ENCODE results near the gene TNFSF15.
A peak's percentile ranks its signal among the peaks of the same experiment; 100 is the strongest.

The TNFSF15 gene

DNA sequence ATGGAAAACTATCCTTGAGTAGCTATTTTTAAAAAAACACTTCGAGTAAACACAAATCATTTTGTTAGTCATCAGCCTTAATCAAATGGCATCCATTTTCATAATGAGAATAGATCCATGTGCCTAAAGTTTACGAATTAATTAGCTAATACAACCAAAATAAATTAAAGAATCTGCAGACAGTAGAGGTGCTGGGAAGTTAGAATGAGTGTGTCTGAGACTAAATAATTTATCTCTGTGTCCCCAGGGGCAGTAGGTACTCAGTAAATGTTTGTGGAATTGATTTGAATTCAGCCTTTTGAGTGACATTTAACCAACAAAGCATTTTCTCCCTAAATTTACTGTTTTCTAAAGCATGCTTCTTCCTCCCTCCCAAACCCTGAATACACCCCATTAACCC lies 18.6 kb downstream of the TNFSF15 start:
- DNase-seq = no peak

- no peak for DNase-seq
Measured at GRCh38 chr9:114785866-114786650, 19.8 kb downstream of the TNFSF15 start.

DNA sequence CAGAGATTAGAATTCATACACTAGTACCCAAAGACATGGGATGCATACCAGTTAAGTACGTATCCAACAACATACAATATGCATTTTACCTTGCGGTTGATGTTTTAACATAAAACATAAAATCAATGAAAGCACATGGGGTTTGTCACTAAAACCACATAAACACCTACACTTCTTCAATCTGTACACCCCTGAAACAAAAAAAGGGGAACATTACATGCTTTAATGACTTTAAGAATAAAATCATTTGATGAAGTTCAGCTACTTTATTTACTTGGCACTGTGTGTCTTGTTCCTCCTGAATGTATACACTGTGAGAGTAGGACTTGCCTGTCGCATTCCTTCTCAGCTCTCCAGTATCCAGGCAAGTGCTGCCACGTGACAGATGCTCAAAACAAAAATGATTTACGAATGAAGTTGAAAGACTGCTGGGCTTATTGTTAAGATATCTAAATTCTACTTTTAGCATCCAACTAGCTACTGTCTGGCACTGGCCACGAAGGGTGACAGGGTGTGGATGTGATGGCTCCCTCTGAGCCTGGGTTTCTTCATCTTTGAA lies 21.0 kb downstream of the TNFSF15 start:
- DNase-seq = no peak

- DNase-seq = no peak
Measured at GRCh38 chr9:114782586-114782985, 23.3 kb downstream of the TNFSF15 start.

DNA sequence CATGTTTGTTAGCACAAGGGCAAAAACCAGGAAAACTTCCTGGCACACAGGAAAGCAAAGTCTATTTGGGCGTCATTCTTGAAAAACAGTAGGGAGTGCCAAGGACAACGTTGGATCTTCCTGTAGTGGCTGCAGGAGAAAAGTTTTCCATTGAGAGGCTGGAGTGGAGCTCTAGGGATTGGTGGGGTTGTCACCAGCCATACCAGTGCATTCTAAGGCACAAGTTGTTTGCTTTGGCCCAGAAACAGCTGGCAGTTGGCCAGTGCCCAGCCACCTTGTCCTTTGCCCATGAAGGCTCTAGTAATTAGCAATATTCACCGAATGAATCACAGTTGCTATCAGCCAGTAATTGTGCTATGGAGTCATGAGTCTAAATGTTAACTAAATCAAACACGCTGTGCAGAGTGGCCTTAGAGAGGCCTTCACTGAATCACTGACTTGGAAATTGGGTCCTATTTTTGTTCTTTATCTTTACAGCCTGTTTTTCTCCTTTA lies 26.4 kb downstream of the TNFSF15 start:
- DNase-seq = no peak

- peak; percentile 38 to 44 for DNase-seq
Measured at GRCh38 chr9:114777821-114778609, 27.8 kb downstream of the TNFSF15 start.

GRCh38 chr9:114776683-114777399 lies 29.0 kb downstream of the TNFSF15 start:
- no peak for DNase-seq

- DNase-seq = no peak
Measured at GRCh38 chr9:114775981-114776380, 29.9 kb downstream of the TNFSF15 start.

DNA sequence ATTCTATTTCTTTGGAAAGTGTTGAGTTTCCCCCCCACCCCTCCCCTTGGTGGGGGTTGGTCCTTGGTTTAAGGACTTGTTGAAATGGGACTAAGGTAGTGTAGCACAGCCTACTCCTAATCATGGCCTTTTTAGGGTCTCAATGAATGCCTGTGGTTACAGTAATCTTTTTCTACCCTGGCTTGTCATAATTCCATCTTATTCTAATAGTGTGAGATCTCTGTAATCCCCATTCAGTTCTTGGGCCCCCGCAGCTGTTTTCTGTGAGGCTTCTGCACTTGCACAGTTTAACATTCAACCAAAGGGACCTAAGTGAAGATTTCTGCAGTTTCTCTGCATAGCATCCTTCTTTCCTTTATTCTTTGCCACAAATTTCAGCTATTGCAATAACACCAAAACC lies 30.7 kb downstream of the TNFSF15 start:
- no peak for DNase-seq

DNA sequence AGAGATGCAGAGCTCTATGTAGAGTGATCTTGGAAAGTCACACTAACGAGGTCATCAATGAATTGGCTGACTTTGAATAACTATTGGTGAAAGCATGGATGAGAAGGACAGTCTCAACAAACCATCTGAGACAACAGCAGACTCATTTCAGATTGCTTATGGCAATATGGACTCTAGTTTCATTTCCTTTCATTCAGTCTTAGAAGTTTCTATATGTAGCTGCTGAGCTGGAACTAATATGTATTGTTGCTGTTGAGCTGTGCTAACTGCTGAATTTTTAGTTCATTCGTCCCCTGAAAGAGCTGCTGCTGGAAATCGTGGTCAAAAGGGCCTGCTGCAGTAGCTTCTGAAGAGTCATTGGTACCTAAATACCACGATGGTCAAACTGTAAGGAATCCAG lies 31.3 kb downstream of the TNFSF15 start:
- DNase-seq = no peak

DNA sequence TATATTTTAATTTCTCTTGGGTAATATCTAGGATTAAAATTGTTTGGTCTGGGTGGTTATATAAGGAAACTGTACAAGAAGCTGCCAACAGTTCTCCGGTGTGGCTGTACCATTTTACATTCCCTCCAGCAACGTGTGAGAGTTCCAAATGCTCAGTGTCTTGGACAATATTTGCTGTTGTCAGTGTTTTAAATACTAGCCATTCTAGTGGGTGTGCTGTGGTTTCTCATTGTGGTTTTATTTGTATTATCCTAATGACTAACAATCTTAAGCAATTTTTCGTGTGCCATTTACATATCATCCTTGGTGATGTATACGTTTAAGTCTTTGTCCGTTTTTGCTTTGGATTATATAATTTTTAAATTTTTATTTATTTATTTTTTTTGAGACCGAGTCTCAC lies 34.0 kb downstream of the TNFSF15 start:
- no peak for DNase-seq

DNA sequence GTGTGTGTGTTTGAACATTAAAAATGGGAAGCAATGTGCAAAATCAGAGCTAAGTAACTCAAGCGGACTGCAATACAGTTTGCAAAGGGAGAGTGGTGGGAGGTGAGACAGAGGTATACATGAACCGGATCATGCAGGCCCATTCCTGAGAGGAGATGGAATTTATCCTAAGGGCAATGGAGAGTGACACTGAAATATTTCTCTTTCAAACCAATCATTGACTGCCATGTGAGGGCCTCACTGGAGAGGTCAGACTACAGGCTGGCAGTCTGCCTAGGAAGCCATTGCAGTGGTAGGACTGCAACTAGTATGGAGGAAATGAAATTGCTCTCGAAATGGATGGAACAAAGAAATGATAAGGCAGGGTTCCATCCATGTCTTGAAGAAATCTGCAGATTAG lies 34.8 kb downstream of the TNFSF15 start:
- no peak for DNase-seq

GRCh38 chr9:114769624-114770023 lies 36.2 kb downstream of the TNFSF15 start:
- DNase-seq = no peak

DNA sequence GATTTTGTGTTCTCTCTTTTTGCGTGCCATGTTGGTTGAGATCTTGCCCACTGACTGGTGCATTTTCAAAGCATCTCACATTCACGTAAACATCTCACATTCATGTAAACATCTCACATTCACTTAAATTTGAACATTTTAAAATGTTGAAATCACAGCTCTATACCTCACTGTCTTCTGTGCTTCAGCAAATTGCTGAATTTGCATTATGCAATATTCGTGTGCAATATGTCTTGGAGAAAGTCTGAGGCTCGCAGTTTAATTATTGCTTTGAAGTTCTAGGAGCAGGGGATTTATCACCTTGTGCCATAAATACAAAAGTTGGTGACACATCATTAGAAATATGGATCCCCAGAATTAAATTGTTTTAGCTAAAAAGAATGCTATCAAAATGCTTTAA lies 42.6 kb downstream of the TNFSF15 start:
- no peak for DNase-seq

DNA sequence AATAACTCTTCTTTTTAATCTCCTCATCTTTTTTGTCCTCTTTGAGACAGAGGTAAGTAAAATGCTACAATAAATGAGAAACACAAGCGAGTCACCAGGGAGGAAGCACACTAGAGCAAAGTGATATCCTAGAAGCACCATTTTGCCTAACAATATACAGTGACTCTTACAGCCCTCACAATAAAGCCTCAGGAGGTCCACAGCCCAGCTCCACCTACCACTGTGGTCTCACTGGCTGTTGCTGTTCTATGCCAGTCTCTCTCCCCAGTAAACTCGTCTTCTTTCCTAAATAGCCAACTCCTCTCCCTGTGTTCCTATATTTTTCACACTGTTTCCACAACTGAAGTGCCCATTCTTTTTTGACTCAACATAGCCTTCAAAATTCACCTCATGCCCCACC lies 44.3 kb downstream of the TNFSF15 start:
- DNase-seq = no peak

DNA sequence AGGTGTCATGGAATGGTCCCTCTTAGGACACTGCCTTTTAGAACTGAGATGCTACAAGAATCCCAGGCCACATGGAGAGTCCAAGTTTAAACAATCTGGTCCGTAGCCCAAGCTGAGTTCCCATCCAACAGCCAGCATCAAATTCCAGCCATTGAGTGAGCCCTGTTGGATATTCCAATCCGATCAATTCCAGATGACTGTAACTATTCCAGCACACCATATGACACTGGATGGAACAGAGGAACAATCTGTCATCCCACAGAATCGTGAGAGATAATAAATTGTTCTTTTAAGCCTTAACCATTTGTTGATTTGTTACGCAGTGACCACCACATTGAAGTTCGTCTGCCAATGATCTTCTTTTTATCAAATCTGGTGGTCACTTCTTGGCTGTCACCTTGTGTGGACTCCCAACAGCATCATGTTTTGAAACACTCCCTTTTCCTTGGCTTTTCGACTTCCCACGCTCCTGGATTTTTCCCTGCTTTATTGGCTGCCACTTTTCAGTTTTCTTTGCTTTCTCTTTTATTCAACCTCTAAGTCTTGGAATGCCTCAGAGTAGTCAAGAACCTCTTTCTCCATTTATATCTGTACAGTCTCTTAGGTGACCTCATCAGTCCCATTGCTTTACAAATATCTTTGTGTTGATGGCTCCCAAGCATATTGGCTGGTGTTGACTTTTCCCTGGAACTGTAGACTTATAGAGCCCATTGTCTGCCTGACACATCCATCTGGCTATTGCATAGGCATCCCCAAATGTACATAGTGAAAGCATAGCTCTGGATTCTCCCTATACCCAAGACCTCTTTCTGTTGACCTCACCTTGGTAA lies 46.1 kb downstream of the TNFSF15 start:
- DNase-seq = no peak

- DNase-seq = no peak
Measured at GRCh38 chr9:114757984-114758383, 47.9 kb downstream of the TNFSF15 start.

DNA sequence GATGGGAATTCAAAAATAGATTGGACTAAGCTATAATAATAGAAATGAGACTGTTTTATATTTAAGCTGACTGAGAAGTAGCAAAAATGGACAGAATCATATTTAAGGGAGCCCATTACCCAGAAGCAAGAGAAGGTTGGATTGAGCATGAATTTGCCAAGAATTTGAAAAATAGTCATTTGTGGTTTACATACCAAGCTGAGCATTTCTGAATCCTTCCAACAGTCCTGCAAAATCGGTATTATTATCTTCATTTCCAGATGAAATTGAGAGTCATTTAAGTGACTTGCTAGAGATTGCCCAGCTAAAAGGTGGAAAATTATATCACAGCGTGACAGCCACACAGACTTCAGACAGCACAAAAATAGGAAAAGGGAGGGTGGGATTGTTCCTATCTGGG lies 48.4 kb downstream of the TNFSF15 start:
- DNase-seq = no peak

DNA sequence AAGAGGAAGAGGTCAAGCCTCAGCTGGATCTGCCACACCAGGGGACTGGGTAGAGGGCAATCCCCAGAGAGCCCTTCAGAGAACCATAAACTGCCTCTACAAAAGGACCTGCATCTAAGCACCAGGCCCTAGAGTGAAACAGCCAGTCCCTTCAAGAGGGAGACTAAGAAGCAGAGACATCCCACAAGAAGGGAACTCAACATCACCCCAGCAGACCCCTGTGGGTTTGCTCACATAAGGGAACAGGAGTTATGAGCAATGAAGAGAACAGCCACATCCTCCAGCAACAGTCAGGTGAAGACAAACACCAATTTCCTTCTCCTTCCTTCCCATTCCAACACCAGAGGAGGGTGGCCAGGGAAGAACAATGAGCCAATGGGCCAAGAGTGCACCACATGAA lies 48.9 kb downstream of the TNFSF15 start:
- no peak for DNase-seq

- no peak for DNase-seq
Measured at GRCh38 chr9:114754581-114754980, 51.3 kb downstream of the TNFSF15 start.

- no peak for DNase-seq
Measured at GRCh38 chr9:114746591-114747346, 59.1 kb downstream of the TNFSF15 start.

Measured in activated T-cell treated with anti-CD3 and anti-CD28 coated beads, Interleukin-2, amount 50 U/mL, for 48 hours (primary cell).